Measurements from ENCODE around the gene CLDN6.

Gene CLDN6

DNA sequence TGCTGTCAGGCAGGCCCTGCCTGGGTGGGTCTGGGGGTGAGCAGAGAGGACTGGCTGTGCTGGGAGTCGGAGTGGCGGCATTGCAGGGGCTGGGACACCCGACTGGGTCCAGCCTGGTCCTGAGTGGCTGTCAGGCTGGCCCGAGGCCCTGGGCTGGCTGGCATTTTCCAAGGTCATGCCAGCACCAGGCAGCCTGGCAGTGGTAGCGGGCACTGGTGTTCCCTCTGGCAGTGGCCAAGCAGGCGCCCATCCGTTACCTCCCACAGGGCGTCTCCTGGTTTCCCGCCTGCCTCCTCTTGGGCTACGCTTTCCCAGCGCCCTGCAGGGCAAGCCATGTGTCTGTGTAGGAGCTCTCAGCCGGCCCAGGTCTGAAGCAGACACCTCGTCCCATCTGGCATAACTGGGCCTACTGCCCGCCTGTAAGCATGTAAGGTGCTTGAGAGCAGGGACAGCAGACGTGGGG lies 32.1 kb downstream of the CLDN6 start:
- no peak for DNase-seq

DNA sequence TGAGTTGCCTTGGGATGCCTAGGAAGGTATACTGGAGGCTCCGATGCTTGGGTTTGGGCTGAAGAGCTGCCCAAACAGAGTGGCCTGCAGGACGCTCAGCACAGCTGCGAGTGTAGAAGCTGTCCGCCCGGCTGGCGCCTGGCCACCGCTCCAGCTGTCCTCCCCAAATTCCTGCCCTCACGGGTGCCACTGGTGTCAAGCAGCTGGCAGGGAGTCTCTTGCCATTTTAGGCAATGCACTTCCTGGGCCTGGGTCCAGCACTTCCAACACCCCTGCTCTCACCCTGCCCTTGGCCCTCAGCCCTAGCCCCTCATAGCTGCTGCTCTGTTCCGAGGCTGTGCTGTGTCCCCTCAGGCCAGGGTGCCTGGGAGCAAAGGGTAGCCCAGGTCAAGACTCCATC lies 32.5 kb downstream of the CLDN6 start:
- DNase-seq = no peak

DNA sequence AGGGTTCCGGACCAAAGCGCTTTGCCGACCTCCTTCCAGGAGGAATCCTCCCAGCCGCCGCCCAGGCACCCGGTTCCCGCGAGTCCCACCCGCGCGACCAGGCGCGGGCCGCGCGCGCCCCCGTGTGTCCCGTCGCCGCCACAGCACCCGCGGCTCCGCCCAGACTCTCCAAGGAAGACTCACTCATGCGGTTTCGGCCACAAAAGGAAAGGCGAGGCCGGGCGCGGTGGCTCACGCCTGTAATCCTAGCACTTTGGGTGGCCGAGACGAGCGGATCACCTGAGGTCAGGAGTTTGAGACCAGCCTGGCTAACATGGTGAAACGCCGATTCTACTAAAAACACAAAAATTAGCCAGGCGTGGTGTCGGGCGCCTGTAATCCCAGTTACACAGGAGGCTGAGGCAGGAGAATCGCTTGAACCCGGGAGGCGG lies 34.3 kb downstream of the CLDN6 start:
- peak in 5 of 6 experiments; percentile 21 to 60 (median 51) for DNase-seq

DNA sequence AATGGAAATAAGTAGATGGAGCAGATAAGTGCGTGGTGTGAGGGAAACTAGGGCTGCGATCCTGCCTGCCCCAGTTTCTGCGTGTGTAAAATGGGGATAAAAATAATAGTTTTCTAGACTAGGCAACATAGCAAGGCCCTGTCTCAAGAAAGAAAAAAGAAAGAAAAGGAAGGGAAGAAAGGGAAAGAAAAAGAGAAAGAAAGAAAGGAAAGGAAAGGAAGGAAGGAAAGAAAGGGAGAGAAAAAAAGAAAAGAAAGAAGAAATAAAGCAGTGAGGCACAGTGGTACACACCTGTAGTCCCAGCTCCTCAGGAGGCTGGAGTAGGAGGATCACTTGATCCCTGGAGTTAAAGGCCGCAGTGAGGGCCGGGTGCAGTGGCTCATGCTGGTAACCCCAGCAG lies 35.6 kb downstream of the CLDN6 start:
- DNase-seq = no peak

DNA sequence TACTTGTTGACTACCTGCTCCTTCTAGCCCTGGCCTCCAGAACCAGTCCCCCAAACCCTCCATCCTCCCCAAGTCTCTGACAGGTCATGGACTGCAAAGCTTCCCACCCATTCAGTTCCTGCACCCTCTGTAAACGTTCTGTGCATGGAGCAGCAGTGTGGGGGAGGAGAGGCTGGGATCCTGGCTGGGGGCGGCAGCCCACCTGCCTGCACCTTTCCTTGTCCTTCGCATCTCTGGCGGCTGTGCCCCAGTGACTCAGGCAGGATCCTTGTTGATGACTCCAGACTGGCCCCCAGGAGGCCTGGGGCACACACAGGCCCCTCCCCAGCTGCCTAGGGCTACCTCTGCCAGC lies 36.1 kb downstream of the CLDN6 start:
- no peak for DNase-seq

DNA sequence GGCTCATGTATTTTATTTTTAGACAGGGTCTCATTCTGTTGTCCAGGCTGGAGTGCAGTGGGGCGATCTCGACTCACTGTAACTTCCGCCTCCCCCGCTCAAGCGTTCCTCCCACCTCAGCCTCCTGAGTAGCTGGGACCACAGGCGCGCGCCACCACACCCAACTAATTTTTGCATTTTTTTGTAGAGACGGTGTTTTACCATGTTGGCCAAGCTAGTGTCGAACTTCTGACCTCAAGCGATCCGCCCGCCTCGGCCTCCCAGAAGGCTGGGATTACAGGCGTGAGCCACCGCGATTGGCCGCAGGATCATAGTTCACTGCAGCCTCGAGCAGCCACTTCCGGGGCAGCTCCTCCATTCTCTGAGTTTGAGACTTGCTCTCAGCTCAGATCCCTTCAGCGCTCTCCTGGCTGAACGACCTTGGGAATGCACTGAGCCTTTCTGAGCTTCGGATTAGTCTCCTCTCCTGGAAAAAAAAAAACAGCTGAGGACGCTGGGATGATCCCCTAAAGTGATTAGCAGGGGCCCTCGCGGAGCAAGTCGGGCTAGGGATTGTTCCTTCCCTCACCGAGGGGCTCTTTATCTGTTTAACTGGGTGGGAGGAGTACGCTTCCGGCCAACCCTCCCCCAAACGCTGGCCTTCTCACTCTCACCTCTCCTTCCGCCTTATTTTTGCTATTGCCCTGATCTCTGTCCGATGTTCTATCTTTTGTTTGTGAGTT lies 36.6 kb downstream of the CLDN6 start:
- no peak for DNase-seq

DNA sequence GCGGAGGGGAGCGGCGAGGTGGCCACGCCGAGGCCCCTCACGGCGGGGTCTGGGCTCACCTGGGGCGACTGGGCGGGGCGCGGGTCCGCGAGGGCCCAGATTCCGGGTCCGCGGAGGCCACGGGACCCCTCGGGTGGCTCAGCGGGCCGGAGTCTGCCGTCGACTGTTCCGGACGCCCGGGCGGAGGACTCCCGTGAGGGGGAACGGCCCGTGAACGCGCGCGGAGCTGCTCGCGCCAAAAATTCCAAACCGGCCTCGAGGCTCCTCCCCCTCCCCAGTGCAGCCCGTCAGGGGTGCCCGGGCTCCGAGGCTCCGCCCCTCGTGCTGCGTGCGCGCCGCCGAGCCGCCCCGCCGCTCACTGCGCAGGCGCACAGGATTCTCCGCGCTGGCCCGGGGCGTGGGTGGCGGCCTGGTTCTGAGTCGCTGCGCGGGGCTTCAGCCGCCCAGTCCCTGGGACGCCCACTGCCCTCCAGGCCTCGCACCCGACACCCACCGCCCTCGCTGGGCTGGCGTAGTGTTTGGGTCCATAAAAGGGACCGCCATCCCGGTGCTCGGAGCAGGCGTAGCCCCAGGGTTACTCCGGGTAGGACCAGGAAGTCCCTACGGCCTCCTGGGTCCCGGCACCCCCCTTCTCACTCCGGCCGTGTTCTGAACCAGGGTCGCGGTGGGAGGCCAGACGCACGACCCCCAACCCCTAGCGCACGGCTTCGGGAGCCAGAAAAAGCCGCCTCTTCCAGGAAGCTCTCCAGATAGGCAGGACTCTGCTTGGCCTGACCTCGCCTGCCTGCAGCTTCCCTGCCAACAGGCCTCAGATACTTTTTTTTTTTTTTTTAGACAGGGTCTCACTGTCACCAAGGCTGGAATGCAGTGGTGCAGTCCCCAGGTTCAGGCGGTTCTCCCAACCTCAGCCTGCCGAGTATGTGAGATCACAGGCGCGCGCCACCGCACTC lies 37.5 kb downstream of the CLDN6 start, which contains the start of gene PKMYT1:
TSS of gene PKMYT1 (minus strand) at position 220 of the 950 bp plus-strand sequence. CDS start 789 bp downstream, outside the sequence.
- DNase-seq = peak; percentile 83 to 94 (median 90)

DNA sequence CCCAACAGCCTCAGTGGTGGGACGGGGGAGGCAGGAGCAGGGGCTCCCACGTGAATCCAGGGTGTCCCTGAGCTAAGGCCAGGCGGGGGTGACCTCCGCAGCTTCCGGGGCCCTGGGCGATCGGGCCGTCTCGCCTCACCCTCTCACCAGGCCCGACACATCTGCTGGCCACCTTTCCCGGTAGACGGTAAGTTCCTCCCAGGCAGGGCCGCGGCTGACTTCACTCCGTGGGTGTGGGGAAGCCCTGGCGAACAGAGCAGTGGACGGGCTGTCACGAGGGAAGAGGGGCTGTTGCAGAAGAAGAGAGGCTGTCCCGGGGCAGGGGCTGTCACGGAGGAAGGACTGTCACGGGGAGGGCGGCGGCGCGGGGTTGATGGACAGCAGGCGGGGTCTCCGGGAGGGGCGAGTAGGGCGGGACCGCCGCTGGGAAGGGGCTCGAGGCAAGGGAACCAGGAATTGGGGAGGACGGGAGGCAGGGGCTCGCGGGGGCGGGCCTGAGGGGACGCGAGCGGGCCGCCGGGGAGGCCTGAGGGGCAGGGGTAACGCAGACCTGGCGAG lies 38.2 kb downstream of the CLDN6 start:
- no peak for DNase-seq

DNA sequence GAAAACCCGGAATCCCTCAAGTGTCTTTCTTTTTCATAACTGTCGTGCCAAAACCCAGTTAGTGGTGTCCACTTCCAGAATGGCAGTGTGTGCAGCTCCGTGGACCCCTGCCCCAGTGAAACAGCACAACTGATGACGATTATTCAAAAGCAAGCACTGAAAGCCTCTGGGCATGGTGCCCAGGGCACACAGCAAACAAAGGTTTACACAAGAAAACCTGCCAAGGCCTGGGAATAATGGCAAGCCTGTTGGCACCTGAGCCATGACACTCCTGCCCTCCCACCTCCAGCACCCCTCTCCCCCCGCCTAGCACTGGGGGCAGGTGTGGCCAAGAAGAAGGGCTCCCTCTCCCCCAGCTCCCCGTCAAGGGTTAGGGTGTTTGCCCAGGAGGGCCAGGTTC lies 40.5 kb downstream of the CLDN6 start:
- no peak for DNase-seq

DNA sequence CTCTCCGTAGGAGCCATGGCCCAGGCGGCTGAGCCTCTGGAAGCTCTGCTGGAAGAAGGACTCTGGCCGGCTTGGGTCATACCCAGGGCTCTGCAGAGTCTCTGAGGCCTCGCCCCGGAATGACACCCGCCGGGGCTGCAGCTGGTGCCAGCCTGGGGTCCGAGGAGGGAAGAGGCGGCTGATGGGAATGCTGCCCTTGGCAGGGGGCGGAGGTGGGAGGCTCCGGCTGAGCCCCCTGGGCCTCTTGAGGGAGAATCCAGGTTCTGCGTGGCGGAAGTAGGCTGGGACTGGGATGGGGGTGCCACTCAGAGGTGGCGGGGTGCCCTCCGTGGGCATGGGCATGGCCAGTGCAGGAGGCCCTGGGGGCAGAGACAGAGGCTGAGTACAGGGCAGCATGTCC lies 41.3 kb downstream of the CLDN6 start:
- no peak for DNase-seq

DNA sequence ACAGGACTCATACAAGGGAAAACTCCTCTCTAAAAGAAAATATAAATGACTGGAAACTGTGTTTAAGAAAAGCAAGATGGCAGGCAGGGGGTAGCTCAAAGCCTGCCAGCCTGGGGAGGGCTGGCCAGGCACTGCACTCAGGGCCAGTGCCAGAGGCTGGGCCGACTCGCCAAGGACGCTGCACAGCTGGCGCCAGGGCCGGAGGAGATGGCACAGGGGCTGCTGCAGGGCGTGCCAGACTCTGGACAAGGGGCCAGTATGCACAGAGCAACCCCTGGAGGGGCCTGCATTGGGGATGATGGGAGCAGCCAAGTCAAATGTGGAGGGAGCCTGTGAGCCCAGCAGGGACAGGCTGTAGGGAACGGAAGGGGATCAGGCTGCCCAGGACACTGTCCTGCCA lies 41.8 kb downstream of the CLDN6 start:
- DNase-seq = no peak

DNA sequence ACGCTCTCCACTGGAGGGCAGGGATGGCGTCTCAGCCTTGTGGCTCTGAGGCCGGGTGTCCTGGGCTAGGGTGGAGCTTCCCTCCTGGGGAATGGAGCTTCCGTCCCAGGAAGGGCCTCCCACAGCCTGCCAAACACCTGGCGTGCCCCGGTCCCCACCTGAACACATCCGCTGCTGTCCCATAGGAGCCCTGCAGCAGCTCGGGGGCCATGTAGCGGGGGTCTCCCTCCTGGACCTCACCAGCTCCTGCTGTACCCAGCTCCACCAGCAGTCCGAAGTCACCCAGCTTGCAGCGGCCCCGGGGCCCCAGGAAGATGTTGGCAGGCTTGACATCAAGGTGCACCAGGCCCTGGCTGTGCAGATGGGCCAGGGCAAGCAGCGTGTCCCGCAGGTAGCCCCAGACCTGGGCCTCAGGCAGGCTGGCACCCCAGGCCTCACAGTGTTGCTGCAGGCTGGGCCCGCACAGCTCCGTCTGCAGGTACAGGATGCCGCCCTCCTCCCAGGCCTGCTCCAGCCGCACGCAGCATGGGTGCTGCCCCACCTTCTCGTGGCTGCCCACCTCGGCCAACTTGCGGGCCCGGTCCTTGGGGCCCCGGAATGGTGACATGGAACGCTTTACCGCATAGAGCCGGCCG lies 42.7 kb downstream of the CLDN6 start:
- DNase-seq = no peak

DNA sequence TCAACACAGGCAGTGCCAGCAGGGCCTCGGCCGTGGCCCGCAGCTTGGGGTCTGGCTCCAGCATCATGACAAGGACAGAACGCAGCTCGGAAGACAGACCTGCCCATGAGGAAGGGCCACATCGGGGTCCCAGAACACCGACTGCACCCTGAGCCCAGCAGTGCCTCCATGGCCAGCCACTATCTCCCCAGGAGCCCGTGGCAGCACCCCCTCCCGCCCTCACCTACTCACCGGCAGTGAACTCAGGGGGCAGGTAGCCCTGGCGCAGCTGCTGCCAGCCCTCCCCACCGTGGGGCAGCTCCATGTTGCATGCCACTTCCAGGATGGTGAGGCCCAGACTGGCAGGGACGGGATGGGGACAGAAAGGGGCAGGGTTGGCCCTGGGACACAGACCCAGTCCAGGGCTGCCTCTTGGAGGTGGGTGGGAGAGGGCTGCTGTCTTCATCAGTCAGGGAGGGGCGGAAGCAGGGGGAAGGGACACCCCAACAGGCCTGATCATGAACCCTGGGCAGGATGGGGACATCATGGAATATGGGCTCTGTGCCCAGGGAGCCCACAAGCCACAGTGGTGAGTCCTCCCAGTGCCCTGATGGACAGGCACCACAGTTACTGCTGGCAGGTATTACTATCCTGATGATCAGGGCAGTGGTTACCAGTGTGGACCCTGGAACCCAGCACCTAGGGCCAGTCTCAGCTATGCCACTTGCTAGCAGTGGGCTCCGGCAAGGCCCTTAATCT lies 43.5 kb downstream of the CLDN6 start:
- DNase-seq = no peak

DNA sequence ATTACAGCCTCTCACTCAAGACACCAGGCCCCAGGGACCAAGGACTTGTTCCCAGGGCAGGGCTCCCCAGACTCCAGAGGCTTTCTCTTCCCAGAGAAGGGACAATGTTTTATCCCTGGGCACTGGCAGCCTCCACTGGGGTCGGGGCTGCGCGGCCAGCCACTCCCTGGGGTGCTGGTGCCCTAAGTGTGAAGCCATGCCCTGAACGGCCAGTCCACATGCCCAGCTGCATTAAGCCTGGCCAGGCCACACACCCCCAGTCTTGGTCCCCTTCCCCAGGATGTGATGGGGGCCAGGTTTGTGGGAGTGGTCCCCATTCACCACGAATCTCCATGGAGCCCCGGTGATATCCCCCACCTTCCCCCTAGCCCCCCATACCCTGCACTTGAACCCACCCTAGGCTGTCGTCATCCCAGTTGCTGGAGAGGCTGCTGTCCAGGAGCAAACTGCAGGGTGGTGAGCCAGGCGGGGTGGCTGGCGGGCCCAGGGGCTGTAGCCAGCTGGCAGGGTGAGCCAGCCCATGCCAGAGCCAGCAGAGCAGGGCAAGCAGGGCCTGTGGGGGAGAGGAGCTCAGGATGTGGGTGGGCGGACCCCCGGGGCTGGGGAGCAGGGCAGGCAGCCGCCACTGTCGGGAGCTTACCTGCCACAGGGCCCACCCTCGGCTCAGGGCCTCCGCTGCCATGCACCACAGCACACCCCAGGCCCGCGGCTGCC lies 44.2 kb downstream of the CLDN6 start:
- no peak for DNase-seq

DNA sequence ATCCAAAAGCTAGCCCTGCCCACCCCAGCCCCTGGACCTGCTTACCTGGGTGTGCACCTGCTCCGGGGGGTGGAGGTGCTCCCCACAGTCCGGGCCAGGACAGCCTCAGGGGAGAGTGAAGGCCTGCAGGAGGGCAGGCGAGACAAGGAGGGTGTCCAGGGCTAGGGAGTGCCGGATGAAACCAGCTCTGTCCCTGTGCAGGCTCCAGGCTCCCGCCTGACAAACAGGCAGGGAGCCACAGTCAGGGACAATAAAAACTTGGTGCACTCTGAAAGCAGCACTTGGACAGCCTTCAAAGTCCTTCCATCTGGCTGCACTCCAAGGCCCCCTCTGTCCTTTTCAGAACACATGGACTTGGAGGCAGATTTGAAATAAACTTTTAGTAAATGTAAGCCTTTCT lies 44.9 kb downstream of the CLDN6 start:
- DNase-seq = no peak

DNA sequence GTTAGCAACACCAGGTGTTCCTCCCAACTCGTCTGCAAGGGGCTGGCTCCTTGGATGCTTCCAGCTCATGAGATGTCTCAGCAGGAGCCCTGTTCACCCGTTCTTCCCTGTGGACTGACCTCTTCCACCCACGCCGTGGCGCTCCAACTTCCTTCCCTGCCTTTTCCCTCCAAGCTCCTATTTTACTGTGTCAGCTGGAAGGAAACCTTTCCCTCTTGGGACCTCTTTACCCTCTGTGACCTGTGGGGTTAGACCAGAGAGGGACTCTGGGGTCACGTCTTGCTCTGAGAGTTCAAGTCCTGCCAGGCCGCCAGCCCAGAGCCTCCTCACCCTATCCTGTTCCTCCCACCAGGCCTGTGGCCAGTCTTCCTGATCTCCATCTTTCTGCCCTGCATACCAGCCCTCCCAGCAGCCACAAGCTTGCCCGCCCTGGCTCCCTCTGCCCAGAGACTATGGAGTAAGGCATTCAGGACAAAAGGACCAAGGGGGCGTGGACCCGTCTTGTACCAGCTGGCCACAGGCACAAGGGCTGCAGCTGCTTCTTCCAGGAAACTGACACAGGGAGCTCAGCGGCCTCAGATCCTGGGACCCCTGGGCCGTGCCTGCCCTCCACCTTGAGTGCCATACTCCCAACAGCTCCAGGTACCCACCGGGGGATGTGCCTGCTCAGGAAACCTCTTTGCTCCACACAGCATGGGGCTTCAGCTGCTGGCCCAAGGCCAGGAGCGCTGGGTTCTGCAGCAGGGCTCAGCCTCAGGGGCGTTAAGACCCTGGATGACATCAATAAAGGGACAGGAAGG lies 45.8 kb downstream of the CLDN6 start:
- no peak for DNase-seq

DNA sequence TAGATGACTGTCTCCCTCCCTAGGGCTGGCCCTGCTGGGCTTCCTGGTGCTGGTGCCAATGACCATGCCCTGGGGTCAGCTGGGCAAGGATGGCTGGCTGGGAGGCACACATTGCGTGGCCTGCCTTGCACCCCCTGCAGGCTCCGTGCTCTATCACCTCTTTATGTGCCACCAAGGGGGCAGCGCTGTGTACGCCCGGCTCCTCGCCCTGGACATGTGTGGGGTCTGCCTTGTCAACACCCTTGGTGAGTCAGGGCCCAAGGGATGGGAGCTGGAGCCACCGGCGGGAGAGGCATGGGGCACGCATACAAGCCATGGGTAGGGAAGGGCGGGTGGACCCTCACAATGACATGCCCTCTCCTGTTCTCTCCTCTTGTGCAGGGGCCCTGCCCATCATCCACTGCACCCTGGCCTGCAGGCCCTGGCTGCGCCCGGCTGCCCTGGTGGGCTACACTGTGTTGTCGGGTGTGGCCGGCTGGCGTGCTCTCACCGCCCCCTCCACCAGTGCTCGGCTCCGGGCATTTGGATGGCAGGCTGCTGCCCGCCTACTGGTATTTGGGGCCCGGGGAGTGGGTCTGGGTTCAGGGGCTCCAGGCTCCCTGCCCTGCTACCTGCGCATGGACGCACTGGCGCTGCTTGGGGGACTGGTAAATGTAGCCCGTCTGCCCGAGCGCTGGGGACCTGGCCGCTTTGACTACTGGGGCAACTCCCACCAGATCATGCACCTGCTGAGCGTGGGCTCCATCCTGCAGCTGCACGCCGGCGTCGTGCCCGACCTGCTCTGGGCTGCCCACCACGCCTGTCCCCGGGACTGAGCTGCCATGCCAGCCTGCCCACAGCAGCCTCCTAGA lies 46.6 kb downstream of the CLDN6 start:
- no peak for DNase-seq

DNA sequence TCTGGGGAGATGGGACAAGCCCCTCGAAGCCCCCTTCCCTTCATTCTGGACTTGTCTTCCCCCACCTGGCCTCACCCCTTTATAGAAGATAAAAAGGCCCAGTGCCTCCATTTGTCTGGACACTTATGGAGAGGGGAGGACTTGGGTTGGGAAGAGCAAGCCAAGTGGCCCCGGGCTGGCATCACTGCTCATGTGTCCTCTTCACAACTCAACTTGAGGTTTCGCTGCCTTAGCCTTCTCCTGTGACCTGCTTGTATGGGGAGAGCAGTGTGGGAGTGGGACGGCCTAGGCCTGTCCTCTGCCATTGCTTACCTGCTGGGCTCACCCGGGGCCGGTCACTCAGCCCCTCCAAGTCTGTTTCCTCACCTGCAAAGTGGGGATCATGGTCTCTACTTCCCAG lies 47.4 kb downstream of the CLDN6 start:
- DNase-seq = no peak

All from stimulated activated naive CD4-positive, alpha-beta T cell (primary cell).